SK-N-SH (cell line): ENCODE data around the gene RNU5D-1. TPM values are rescaled to one million over a fixed set of nuclear protein-coding genes. Genes with fewer than 3 reads are reported as not detected.

Source experiments
- CTCF ChIA-PET: fragments of 300-600, 350-600 bp; formaldehyde crosslinking; extraction: SDS; loops from one replicate; lab custom pipeline; 2021; lab: Yijun Ruan, JAX
- POLR2A ChIA-PET: fragments of 350-600 bp; sonication (Branson Sonifier 250); formaldehyde crosslinking; extraction: SDS; loops from one replicate; lab custom pipeline; 2020; ENCODE audit warnings: antibody characterized with exemption, inconsistent platforms; lab: Yijun Ruan, JAX
- DNase-seq: peaks from one replicate; pipeline ENCODE4 v3.0.0; 2012
- H2AFZ ChIP-seq: fragments of 200-600 bp; sonication (generic); 2 replicates; pipeline ENCODE4 v1.8.1; 2016; ENCODE audit warnings: antibody characterized with exemption, mild to moderate bottlenecking, low read depth
- H3F3A ChIP-seq: fragments of 200-600 bp; sonication (generic); replicated peaks from 2 replicates; pipeline ENCODE3; 2016; ENCODE audit warnings: antibody characterized with exemption, mild to moderate bottlenecking; ENCODE audit not compliant: insufficient read depth
- H3K27ac ChIP-seq, 2 experiments: fragments of 200-500 bp in 1 of 2; fragments of 200-600 bp in 1 of 2; sonication (Bioruptor generic) in 1 of 2; sonication (generic), shearing (Covaris generic) in 1 of 2; 2 replicates each; pipeline versions ENCODE4 v1.5.1 to v1.6.1; 2014 to 2016; ENCODE audit warnings: low read depth in 2 of 2, inconsistent platforms in 1 of 2, low read length in 1 of 2, mild to moderate bottlenecking in 1 of 2, mixed read lengths in 1 of 2
- H3K27me3 ChIP-seq: fragments of 200-600 bp; sonication (generic), shearing (Covaris generic); 2 replicates; pipeline ENCODE4 v1.6.1; 2016; ENCODE audit warnings: mixed run types; ENCODE audit not compliant: insufficient read depth
- H3K36me3 ChIP-seq, 2 experiments: fragments of 200-500 bp in 1 of 2; fragments of 200-600 bp in 1 of 2; sonication (Bioruptor generic) in 1 of 2; sonication (generic) in 1 of 2; replicated peaks in 1 of 2; 2 replicates each; pipeline versions ENCODE3 to v1.5.1; 2014 to 2016; ENCODE audit warnings: low read length in 1 of 2, mild to moderate bottlenecking in 1 of 2; ENCODE audit not compliant: insufficient read depth in 2 of 2, control insufficient read depth in 1 of 2
- H3K4me1 ChIP-seq, 2 experiments: fragments of 200-500 bp in 1 of 2; fragments of 200-600 bp in 1 of 2; sonication (Bioruptor generic) in 1 of 2; sonication (generic), shearing (Covaris generic) in 1 of 2; 2 replicates each; pipeline versions ENCODE4 v1.5.1 to v1.6.1; 2014 to 2016; ENCODE audit warnings: low read depth in 1 of 2, low read length in 1 of 2, mixed run types in 1 of 2; ENCODE audit not compliant: insufficient read depth in 2 of 2, control insufficient read depth in 1 of 2
- H3K4me2 ChIP-seq: fragments of 200-600 bp; sonication (generic), shearing (Covaris generic); 2 replicates; pipeline ENCODE4 v1.6.1; 2017; ENCODE audit warnings: mixed run types
- H3K4me3 ChIP-seq, 2 experiments: fragments of 200-500 bp in 1 of 2; fragments of 200-600 bp in 1 of 2; sonication (Bioruptor generic) in 1 of 2; sonication (generic), shearing (Covaris generic) in 1 of 2; 2 replicates each; pipeline versions ENCODE4 v1.5.1 to v1.8.1; 2014 to 2016; ENCODE audit warnings: low read depth in 2 of 2, inconsistent platforms in 1 of 2, low read length in 1 of 2, mild to moderate bottlenecking in 1 of 2, mixed read lengths in 1 of 2, moderate library complexity in 1 of 2
- H3K79me2 ChIP-seq: fragments of 200-600 bp; sonication (generic); 2 replicates; pipeline ENCODE4 v1.8.1; 2017; ENCODE audit warnings: mild to moderate bottlenecking; ENCODE audit not compliant: insufficient read depth
- H3K9ac ChIP-seq: fragments of 200-600 bp; sonication (generic); 2 replicates; pipeline ENCODE4 v1.6.1; 2017; ENCODE audit warnings: mixed run types
- H3K9me2 ChIP-seq: fragments of 200-600 bp; sonication (generic); 2 replicates; pipeline ENCODE4 v1.6.1; 2017; ENCODE audit warnings: mixed run types
- H3K9me3 ChIP-seq: fragments of 200-600 bp; sonication (generic); 2 replicates; pipeline ENCODE4 v1.6.1; 2017; ENCODE audit warnings: mixed run types, mild to moderate bottlenecking, moderate library complexity
- H4K20me1 ChIP-seq: fragments of 200-600 bp; sonication (generic); 2 replicates; pipeline ENCODE4 v1.6.1; 2017; ENCODE audit warnings: mild to moderate bottlenecking, mixed run types; ENCODE audit not compliant: insufficient read depth
- CHD2 ChIP-seq: fragments of 150-350 bp; IDR thresholded peaks from 2 replicates; pipeline ENCODE4 v1.6.1; 2018; ENCODE audit warnings: low read length; ENCODE audit not compliant: partially characterized antibody
- CTCF ChIP-seq: fragments of 200-600 bp; sonication (generic); IDR thresholded peaks from 2 replicates; pipeline ENCODE4 v1.6.1; 2017; ENCODE audit warnings: antibody characterized with exemption, mild to moderate bottlenecking, moderate library complexity
- EP300 ChIP-seq, 2 experiments: IDR thresholded peaks; 2 replicates each; pipeline versions ENCODE4 v1.4.0 to v1.6.1; 2012; ENCODE audit warnings: borderline replicate concordance in 1 of 2, low read depth in 1 of 2, low read length in 1 of 2
- EZH2phosphoT487 ChIP-seq: fragments of 200-600 bp; sonication (generic); IDR thresholded peaks from 2 replicates; pipeline ENCODE4 v1.6.1; 2017; ENCODE audit warnings: low read depth, mixed run types, mild to moderate bottlenecking, antibody characterized with exemption, moderate library complexity, borderline replicate concordance
- FOSL2 ChIP-seq: IDR thresholded peaks from 2 replicates; pipeline ENCODE4 v1.4.0; 2012; ENCODE audit warnings: low read depth, mild to moderate bottlenecking, moderate library complexity, borderline replicate concordance
- GABPA ChIP-seq: IDR thresholded peaks from 2 replicates; pipeline ENCODE4 v1.4.0; 2012; ENCODE audit warnings: low read depth, mild to moderate bottlenecking
- GATA2 ChIP-seq: sonication (generic); formaldehyde crosslinking; IDR thresholded peaks from 2 replicates; pipeline ENCODE4 v1.5.0; 2020; ENCODE audit warnings: mild to moderate bottlenecking, missing genetic modification reagents
- MAX ChIP-seq: IDR thresholded peaks from 2 replicates; pipeline ENCODE4 v1.4.0; 2012; ENCODE audit warnings: low read depth
- MEF2A ChIP-seq: IDR thresholded peaks from 2 replicates; pipeline ENCODE4 v1.4.0; 2012; ENCODE audit warnings: low read depth, borderline replicate concordance
- MXI1 ChIP-seq: IDR thresholded peaks from 2 replicates; pipeline ENCODE4 v1.6.1; 2012; ENCODE audit warnings: mild to moderate bottlenecking, low read depth, low read length, improper control_type of control experiment
- NRF1 ChIP-seq: IDR thresholded peaks from 2 replicates; pipeline ENCODE4 v1.6.1; 2012; ENCODE audit warnings: low read depth, mild to moderate bottlenecking, low read length
- POLR2AphosphoS5 ChIP-seq: IDR thresholded peaks from 2 replicates; pipeline ENCODE4 v1.6.1; 2012; ENCODE audit warnings: low read depth, low read length
- RAD21 ChIP-seq: IDR thresholded peaks from 2 replicates; pipeline ENCODE4 v1.6.1; 2012; ENCODE audit warnings: mild to moderate bottlenecking, low read length
- REST ChIP-seq: IDR thresholded peaks from 2 replicates; pipeline ENCODE4 v1.6.1; 2012; ENCODE audit warnings: mild to moderate bottlenecking, low read depth, low read length, moderate library complexity
- RFX5 ChIP-seq: IDR thresholded peaks from 2 replicates; pipeline ENCODE4 v1.6.1; 2012; ENCODE audit warnings: mild to moderate bottlenecking, improper control_type of control experiment, low read length
- SIN3A ChIP-seq: IDR thresholded peaks from 2 replicates; pipeline ENCODE4 v1.6.1; 2012; ENCODE audit warnings: low read depth, mild to moderate bottlenecking, low read length, moderate library complexity, borderline replicate concordance
- TAF1 ChIP-seq: IDR thresholded peaks from 2 replicates; pipeline ENCODE4 v1.6.1; 2012; ENCODE audit warnings: low read depth, mild to moderate bottlenecking, low read length, moderate library complexity, borderline replicate concordance
- USF2 ChIP-seq: fragments of 150-350 bp; IDR thresholded peaks from 2 replicates; pipeline ENCODE4 v1.6.1; 2017; ENCODE audit warnings: antibody characterized with exemption, low read length, low read depth, borderline replicate concordance
- YY1 ChIP-seq: IDR thresholded peaks from 2 replicates; pipeline ENCODE4 v1.4.0; 2012; ENCODE audit warnings: low read depth, mild to moderate bottlenecking
- ZBTB33 ChIP-seq: IDR thresholded peaks from 2 replicates; pipeline ENCODE4 v1.4.0; 2012; ENCODE audit warnings: low read depth, borderline replicate concordance
- WGBS: methylation state at CpG from one replicate; pipeline ENCODE4 v1.1.6; 2017; ENCODE audit warnings: low lambda C conversion rate; 5-methylcytosine and 5-hydroxymethylcytosine counted together
- polyA plus RNA-seq, 3 experiments: library from polyadenylated mRNA; depleted of rRNA; stranded (reverse); fragments of >200 nt; gene quantifications; 2 replicates each; pipeline ENCODE4 v1.2.3, GENCODE V29; 2012

The RNU5D-1 gene
- polyA plus RNA-seq, 1 of the 3 experiments (the other 2 are of a cell fraction) = not detected

- TF ChIP-seq REST (no peak), YY1 (no peak)
Observed at GRCh38 chr1:44723064-44723463, 7.9 kb downstream of the RNU5D-1 start (continued).

GRCh38 chr1:44721485-44722361 lies 9.2 kb downstream of the RNU5D-1 start:
- Histone ChIP-seq H3K9me2 (no peaks in the 10 kb centered on the region), H3K4me1 (no peaks in the 10 kb centered on the region), H3K27ac (peak overlapping the region; percentile 12 to 81; a peak in 3 of 4 replicates), H4K20me1 (no peaks in the 10 kb centered on the region), H3K79me2 (no peaks in the 10 kb centered on the region), H3K4me2 (peak overlapping the region; percentile 50; the same call in 1 of the 2 replicates), H3K4me3 (no peak overlapping the region; a peak in 1 of 4 replicates), H3K36me3 (no peaks in the 10 kb centered on the region), H3K27me3 (no peaks in the 10 kb centered on the region), H2AFZ (peak overlapping the region; percentile 46; the same call in 1 of the 2 replicates), H3K9me3 (no peaks in the 10 kb centered on the region), H3F3A (peaks cover 16% of the 10 kb centered on the region), H3K9ac (peak overlapping the region; percentile 63; the same call in 1 of the 2 replicates)
- peak; percentile 43 for DNase-seq
- 42% methylated on average over 14 of the region's 14 CpGs for WGBS
- POLR2A ChIA-PET = interaction anchor here (0.6 to 0.8 kb wide), 2 partner anchors 10 to 97 kb away, joined by 3 read pairs; no protein-coding TSS in a partner anchor
- CTCF ChIA-PET = interaction anchor here (1.2 kb wide), 1 partner anchor 14 kb away, joined by 5 read pairs; no protein-coding TSS in a partner anchor
- TF ChIP-seq GABPA = no peak
- no peak for TF ChIP-seq EZH2phosphoT487
- TF ChIP-seq TAF1 = no peak; the same call in 1 of the 2 replicates
- TF ChIP-seq EP300 (IDR thresholded peaks at IDR 0.05; ENCODE audit: borderline replicate concordance in 1 of 2, low read depth in 1 of 2, low read length in 1 of 2) = peak in 1 of 2 experiments; percentile 43; a peak in 1 of 4 replicates
- peak; percentile 100 for TF ChIP-seq POLR2AphosphoS5
- TF ChIP-seq MAX = peak; percentile 41; the same call in 1 of the 2 replicates
- peak; percentile 40; the same call in 1 of the 2 replicates for TF ChIP-seq FOSL2
- TF ChIP-seq ZBTB33 = peak; percentile 93
- peak; percentile 100 for TF ChIP-seq SIN3A
- no peak for TF ChIP-seq RFX5
- TF ChIP-seq NRF1 = no peak
- TF ChIP-seq GATA2 = no peak
- TF ChIP-seq CTCF = no peak
- no peak for TF ChIP-seq CHD2
- no peak for TF ChIP-seq USF2
- TF ChIP-seq RAD21 = no peak
- TF ChIP-seq MEF2A = no peak
- no peak for TF ChIP-seq MXI1
